ENCODE measurements around the gene PCDHA2.
"Not testable (repeated sequence)": the region's sequence is repeated elsewhere in the genome, so short reads cannot be mapped to it uniquely, and the experiment has no call there.

Gene PCDHA2

GRCh38 chr5:140794595-140795258, at the start of gene PCDHA2:
PCDHA2 (plus strand) TSS chr5:140794852.
- H3K36me3 Mint-ChIP-seq: peaks cover 3 to 6% of the 10 kb centered on the region in 2 donors
- no peak within 1 kb of the TSS for H3K27ac Mint-ChIP-seq
- no peak within 1 kb of the TSS for H3K4me3 Mint-ChIP-seq
- DNase-seq: no peak
- no peak for ATAC-seq (replicated peaks)
- H3K4me1 Mint-ChIP-seq: no peaks in the 10 kb centered on the region
- peaks cover 5 to 17% of the 10 kb centered on the region in 2 donors for H3K9me3 Mint-ChIP-seq
- H3K27me3 Mint-ChIP-seq: peaks cover 22 to 36% of the 10 kb centered on the region in 2 donors

- Mint-ChIP-seq H3K4me1 (no peaks in the 10 kb centered on the region), H3K4me3 (no peak overlapping the region), H3K9me3 (peaks cover 52 to 71% of the 10 kb centered on the region in 2 donors), H3K27me3 (peaks cover 0 to 9% of the 10 kb centered on the region in 2 donors), H3K36me3 (peaks cover 10 to 27% of the 10 kb centered on the region in 2 donors), H3K27ac (no peak overlapping the region)
- no peak for ATAC-seq (replicated peaks)
- no peak for DNase-seq
Observed at GRCh38 chr5:140753561-140753960, 41.1 kb upstream of the PCDHA2 start.

GRCh38 chr5:140764177-140764973, 30.3 kb upstream of the PCDHA2 start:
- no peak overlapping the region for H3K4me3 Mint-ChIP-seq
- no peaks in the 10 kb centered on the region for H3K4me1 Mint-ChIP-seq
- peaks cover 33 to 37% of the 10 kb centered on the region in 2 donors for H3K9me3 Mint-ChIP-seq
- no peaks in the 10 kb centered on the region for H3K27me3 Mint-ChIP-seq
- ATAC-seq (replicated peaks) (no peak), DNase-seq (no peak)
- H3K27ac Mint-ChIP-seq: no peak overlapping the region
- H3K36me3 Mint-ChIP-seq: peaks cover 5 to 10% of the 10 kb centered on the region in 2 donors

- DNase-seq: no peak
- peaks cover 34 to 44% of the 10 kb centered on the region in 2 donors for H3K9me3 Mint-ChIP-seq
- H3K27ac Mint-ChIP-seq: no peak overlapping the region
- no peaks in the 10 kb centered on the region for H3K27me3 Mint-ChIP-seq
- peaks cover 9 to 18% of the 10 kb centered on the region in 2 donors for H3K36me3 Mint-ChIP-seq
- no peak overlapping the region for H3K4me3 Mint-ChIP-seq
- H3K4me1 Mint-ChIP-seq: no peaks in the 10 kb centered on the region
- ATAC-seq (replicated peaks): no peak
Observed at GRCh38 chr5:140767444-140767843, 27.2 kb upstream of the PCDHA2 start.

GRCh38 chr5:140780512-140780911, 14.1 kb upstream of the PCDHA2 start:
- Mint-ChIP-seq H3K27ac (no peak overlapping the region), H3K4me3 (no peak overlapping the region), H3K9me3 (peaks cover 38 to 46% of the 10 kb centered on the region in 2 donors), H3K4me1 (no peaks in the 10 kb centered on the region), H3K36me3 (peaks cover 0 to 17% of the 10 kb centered on the region in 2 donors), H3K27me3 (peaks cover 0 to 6% of the 10 kb centered on the region in 2 donors)
- DNase-seq: no peak
- no peak for ATAC-seq (replicated peaks)

- H3K9me3 Mint-ChIP-seq: peaks cover 19 to 22% of the 10 kb centered on the region in 2 donors
- DNase-seq: no peak
- H3K4me1 Mint-ChIP-seq: no peaks in the 10 kb centered on the region
- H3K36me3 Mint-ChIP-seq: peaks cover 0 to 11% of the 10 kb centered on the region in 2 donors
- no peak for ATAC-seq (replicated peaks)
- no peak within 1 kb of the TSS for H3K4me3 Mint-ChIP-seq
- H3K27ac Mint-ChIP-seq: no peak within 1 kb of the TSS
- peaks cover 18 to 20% of the 10 kb centered on the region in 2 donors for H3K27me3 Mint-ChIP-seq
Observed at GRCh38 chr5:140785905-140786686, 8.6 kb upstream of the PCDHA2 start, which contains the start of gene PCDHA1. PCDHA1 (plus strand) TSS chr5:140786140.

GRCh38 chr5:140787422-140787821, 7.2 kb upstream of the PCDHA2 start:
- not testable (repeated sequence) for H3K4me3 Mint-ChIP-seq; H3K4me1 Mint-ChIP-seq; H3K36me3 Mint-ChIP-seq; DNase-seq; H3K27ac Mint-ChIP-seq; ATAC-seq (replicated peaks)
- Mint-ChIP-seq H3K9me3 (peaks cover 12 to 18% of the 10 kb centered on the region in 2 donors), H3K27me3 (peaks cover 24 to 31% of the 10 kb centered on the region in 2 donors)

GRCh38 chr5:140787849-140788504, 6.7 kb upstream of the PCDHA2 start:
- DNase-seq; H3K36me3 Mint-ChIP-seq; H3K27ac Mint-ChIP-seq; H3K4me3 Mint-ChIP-seq; ATAC-seq (replicated peaks); H3K4me1 Mint-ChIP-seq: not testable (repeated sequence)
- Mint-ChIP-seq H3K9me3 (peaks cover 14 to 18% of the 10 kb centered on the region in 2 donors), H3K27me3 (peaks cover 27 to 37% of the 10 kb centered on the region in 2 donors)

- Mint-ChIP-seq H3K4me3 (no peak overlapping the region), H3K27me3 (peaks cover 26 to 48% of the 10 kb centered on the region in 2 donors), H3K4me1 (no peaks in the 10 kb centered on the region), H3K9me3 (peaks cover 8 to 22% of the 10 kb centered on the region in 2 donors), H3K36me3 (peaks cover 4 to 5% of the 10 kb centered on the region in 2 donors), H3K27ac (no peak overlapping the region)
- no peak for DNase-seq
- no peak for ATAC-seq (replicated peaks)
Observed at GRCh38 chr5:140791089-140791488, 3.6 kb upstream of the PCDHA2 start.

- H3K27me3 Mint-ChIP-seq: peaks cover 25 to 34% of the 10 kb centered on the region in 2 donors
- no peak for ATAC-seq (replicated peaks)
- no peaks in the 10 kb centered on the region for H3K4me1 Mint-ChIP-seq
- H3K27ac Mint-ChIP-seq: no peak overlapping the region
- H3K9me3 Mint-ChIP-seq: peaks cover 4 to 16% of the 10 kb centered on the region in 2 donors
- peaks cover 3 to 6% of the 10 kb centered on the region in 2 donors for H3K36me3 Mint-ChIP-seq
- no peak for DNase-seq
- H3K4me3 Mint-ChIP-seq: no peak overlapping the region
Observed at GRCh38 chr5:140795259-140795641, 598 bp downstream of the PCDHA2 start.

GRCh38 chr5:140796072-140796717, 1.5 kb downstream of the PCDHA2 start:
- Mint-ChIP-seq H3K9me3 (peaks cover 4 to 16% of the 10 kb centered on the region in 2 donors), H3K27me3 (peaks cover 21 to 31% of the 10 kb centered on the region in 2 donors)
- not testable (repeated sequence) for H3K4me3 Mint-ChIP-seq; ATAC-seq (replicated peaks); DNase-seq; H3K36me3 Mint-ChIP-seq; H3K4me1 Mint-ChIP-seq; H3K27ac Mint-ChIP-seq

- H3K27me3 Mint-ChIP-seq: peaks cover 21 to 27% of the 10 kb centered on the region in 2 donors
- DNase-seq: no peak
- ATAC-seq (replicated peaks): no peak
- H3K36me3 Mint-ChIP-seq: peaks cover 3 to 6% of the 10 kb centered on the region in 2 donors
- H3K4me1 Mint-ChIP-seq: no peaks in the 10 kb centered on the region
- no peak overlapping the region for H3K4me3 Mint-ChIP-seq
- H3K27ac Mint-ChIP-seq: no peak overlapping the region
- peaks cover 4 to 16% of the 10 kb centered on the region in 2 donors for H3K9me3 Mint-ChIP-seq
Observed at GRCh38 chr5:140796718-140797095, 2.1 kb downstream of the PCDHA2 start.

- Mint-ChIP-seq H3K9me3 (peaks cover 9 to 10% of the 10 kb centered on the region in 2 donors), H3K27ac (peak within 1 kb of the TSS; percentile 25), H3K36me3 (peaks cover 2 to 5% of the 10 kb centered on the region in 2 donors), H3K4me3 (no peak within 1 kb of the TSS), H3K27me3 (peaks cover 19 to 20% of the 10 kb centered on the region in 2 donors), H3K4me1 (no peaks in the 10 kb centered on the region)
- no peak for ATAC-seq (replicated peaks)
- DNase-seq: no peak
Observed at GRCh38 chr5:140800816-140801493, 6.3 kb downstream of the PCDHA2 start, which contains the start of gene PCDHA3. PCDHA3 (plus strand) TSS chr5:140801057.
